Activated CD8-positive, alpha-beta T cell treated with anti-CD3 and anti-CD28 coated beads for 36 hours (primary cell): Measurements from ENCODE around the gene PRPF8. TPM values are rescaled to one million over a fixed set of nuclear protein-coding genes. Genes with fewer than 3 reads are reported as not detected.

Experiments
- ATAC-seq: fragments of 200-7000 bp; cut with Tn5 transposase; one replicate; pipeline ENCODE4 v1.10.0; 2021; ENCODE audit warnings: mild to moderate bottlenecking, moderate library complexity
- CTCF ChIA-PET: fragments of 350-600 bp; sonication (Branson Sonifier 250); formaldehyde crosslinking; loops from one replicate; lab custom pipeline; 2021; ENCODE audit warnings: antibody characterized with exemption; lab: Charles Lee
- POLR2A ChIA-PET: fragments of 350-600 bp; sonication (Branson Sonifier 250); formaldehyde crosslinking; loops from one replicate; lab custom pipeline; 2021; ENCODE audit warnings: antibody characterized with exemption; lab: Charles Lee
- DNase-seq: peaks from one replicate; pipeline ENCODE4 v3.0.0-alpha.2; 2020
- H3K27ac Mint-ChIP-seq: one replicate; pipeline ENCODE4 v1.8.0; 2021; ENCODE audit warnings: mild to moderate bottlenecking, mixed read lengths
- H3K27me3 Mint-ChIP-seq: one replicate; pipeline ENCODE4 v1.8.0; 2021; ENCODE audit warnings: mixed read lengths
- H3K36me3 Mint-ChIP-seq: one replicate; pipeline ENCODE4 v1.8.0; 2021; ENCODE audit warnings: low read depth, mixed read lengths
- H3K4me1 Mint-ChIP-seq: one replicate; pipeline ENCODE4 v1.8.0; 2021; ENCODE audit warnings: low read depth, mixed read lengths
- H3K4me3 Mint-ChIP-seq: one replicate; pipeline ENCODE4 v1.8.0; 2021; ENCODE audit warnings: mild to moderate bottlenecking, moderate library complexity, mixed read lengths
- H3K9me3 Mint-ChIP-seq: one replicate; pipeline ENCODE4 v1.8.0; 2021; ENCODE audit warnings: mixed read lengths
- intact Hi-C: fragments of 100-400 bp; cut with micrococcal nuclease; formaldehyde crosslinking; loops from one replicate; pipeline ENCODE4 v1.10.0; 2022
- total RNA-seq, 2 experiments: library from RNA; stranded (reverse); gene quantifications; one replicate each; pipeline ENCODE4 v1.2.3, GENCODE V29; 2021
- TF ChIP-seq, protein P1 (sequence below): fragments of 200-600 bp; IDR thresholded peaks from one replicate; pipeline ENCODE4 v1.8.0; 2022; ENCODE audit warnings: antibody characterized with exemption, mild to moderate bottlenecking

PRPF8 gene
- total RNA-seq, 2 experiments from 2014 or later, result 370 to 428 TPM

DNA sequence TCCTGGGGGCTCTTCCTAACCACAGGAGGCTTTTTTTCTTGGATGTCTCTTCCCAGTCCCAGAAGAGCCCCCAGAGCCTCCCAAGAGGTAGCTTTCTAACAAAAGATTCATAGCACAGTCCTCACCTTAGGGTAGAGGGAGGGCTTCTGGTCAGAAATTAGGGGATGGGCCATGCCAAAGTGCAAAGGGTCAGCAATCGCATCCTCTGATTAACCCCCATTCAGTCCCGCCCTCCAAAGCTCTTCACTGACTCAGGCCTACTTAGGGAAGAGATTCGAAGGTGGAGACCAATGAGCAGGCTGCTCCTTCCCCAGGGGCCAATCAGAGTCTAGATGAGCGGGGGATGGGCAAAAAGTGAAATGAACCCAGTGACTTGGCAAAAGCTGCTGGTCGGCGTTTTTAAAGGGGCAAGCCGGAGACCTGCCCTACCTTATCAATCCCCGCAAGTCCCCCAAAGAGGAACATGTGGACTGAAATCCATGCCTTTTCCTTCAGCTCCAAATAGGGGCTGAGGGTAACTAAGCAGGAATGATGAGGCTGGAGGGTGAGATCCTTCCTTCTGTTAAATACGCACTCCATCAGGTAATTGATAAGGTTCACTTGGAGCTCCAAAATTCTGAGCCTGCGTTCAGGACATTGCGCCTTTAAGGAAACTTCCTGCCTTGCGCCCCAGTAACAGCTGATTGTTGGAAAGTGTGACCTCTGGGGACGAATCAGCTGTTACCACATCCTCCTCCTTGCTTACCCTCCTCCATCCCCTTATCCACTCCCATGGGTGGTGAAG is 32.4 kb upstream of the PRPF8 start:
- POLR2A ChIA-PET, result interaction anchor here (1.0 to 2.2 kb wide), 12 partner anchors 7 to 323 kb away, joined by 3 to 17 read pairs (median 5); partner anchors contain the start of genes RILP, RPA1, SERPINF1 and SMYD4
- Mint-ChIP-seq H3K36me3 (peaks cover under 1% of the 10 kb centered on the region), H3K4me3 (peak overlapping the region; percentile 93), H3K27me3 (peaks cover 4% of the 10 kb centered on the region), H3K27ac (peak overlapping the region; percentile 97), H3K9me3 (no peaks in the 10 kb centered on the region), H3K4me1 (peaks cover 19% of the 10 kb centered on the region)
- TF ChIP-seq, protein P1, sequence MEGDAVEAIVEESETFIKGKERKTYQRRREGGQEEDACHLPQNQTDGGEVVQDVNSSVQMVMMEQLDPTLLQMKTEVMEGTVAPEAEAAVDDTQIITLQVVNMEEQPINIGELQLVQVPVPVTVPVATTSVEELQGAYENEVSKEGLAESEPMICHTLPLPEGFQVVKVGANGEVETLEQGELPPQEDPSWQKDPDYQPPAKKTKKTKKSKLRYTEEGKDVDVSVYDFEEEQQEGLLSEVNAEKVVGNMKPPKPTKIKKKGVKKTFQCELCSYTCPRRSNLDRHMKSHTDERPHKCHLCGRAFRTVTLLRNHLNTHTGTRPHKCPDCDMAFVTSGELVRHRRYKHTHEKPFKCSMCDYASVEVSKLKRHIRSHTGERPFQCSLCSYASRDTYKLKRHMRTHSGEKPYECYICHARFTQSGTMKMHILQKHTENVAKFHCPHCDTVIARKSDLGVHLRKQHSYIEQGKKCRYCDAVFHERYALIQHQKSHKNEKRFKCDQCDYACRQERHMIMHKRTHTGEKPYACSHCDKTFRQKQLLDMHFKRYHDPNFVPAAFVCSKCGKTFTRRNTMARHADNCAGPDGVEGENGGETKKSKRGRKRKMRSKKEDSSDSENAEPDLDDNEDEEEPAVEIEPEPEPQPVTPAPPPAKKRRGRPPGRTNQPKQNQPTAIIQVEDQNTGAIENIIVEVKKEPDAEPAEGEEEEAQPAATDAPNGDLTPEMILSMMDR, result no peak
- DNase-seq, result peak; percentile 93
- intact Hi-C loops, result loop anchor here (5.0 kb wide), 2 partner anchors 155 to 550 kb away; no protein-coding TSS in a partner anchor
- peak; percentile 63 for ATAC-seq
- CTCF ChIA-PET, result interaction anchor here (0.9 to 2.4 kb wide), 18 partner anchors 14 to 338 kb away, joined by 3 to 12 read pairs (median 4); partner anchors contain the start of genes HIC1, PRPF8, RILP and RPA1

DNA sequence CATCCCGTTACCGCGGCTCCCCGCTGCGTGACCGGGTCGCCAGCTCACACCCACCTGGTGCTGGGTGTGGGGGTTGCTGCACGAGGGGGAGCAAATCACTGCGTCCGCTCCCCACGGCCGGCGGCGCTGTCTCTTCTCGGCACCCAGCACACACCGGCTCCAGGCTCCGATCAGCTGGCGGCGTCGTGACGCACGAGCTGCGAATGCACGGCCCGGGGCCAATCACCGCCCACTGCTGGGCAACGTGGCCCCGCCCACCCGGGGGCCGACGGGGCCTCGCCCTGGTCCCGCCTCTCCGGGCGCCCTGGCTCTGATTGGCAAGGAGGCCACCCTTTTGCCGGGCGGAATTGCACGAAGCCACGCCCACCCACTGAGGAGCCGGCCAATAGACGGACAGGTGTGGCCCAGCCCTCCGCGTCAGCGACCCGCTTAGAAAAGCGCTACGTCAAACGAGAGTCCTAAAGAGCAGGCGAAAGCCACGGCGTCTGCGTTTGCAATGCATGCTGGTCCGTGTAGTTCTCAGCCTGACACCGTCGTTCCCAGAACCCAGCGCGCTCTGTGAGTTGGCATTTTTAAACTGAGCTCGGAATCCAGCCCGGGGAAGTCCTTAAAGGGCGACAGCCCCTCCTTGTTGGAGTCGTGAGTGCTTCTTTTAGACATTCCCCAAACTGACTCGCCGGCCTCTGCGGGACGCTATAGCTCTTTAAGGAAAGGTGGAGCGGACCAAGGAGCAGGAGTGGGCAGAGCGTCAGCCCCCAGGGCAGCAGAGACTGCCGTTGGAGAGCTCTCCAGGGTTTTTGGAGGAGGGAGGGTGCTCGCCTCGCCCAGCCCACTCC is 31.6 kb upstream of the PRPF8 start:
- ATAC-seq, result peak; percentile 89
- CTCF ChIA-PET, result interaction anchor here (0.9 to 2.4 kb wide), 16 partner anchors 14 to 339 kb away, joined by 3 to 12 read pairs (median 4); partner anchors contain the start of genes HIC1, RILP, RPA1 and SMYD4
- peaks cover 19% of the 10 kb centered on the region for H3K4me1 Mint-ChIP-seq
- TF ChIP-seq, protein P1, result no peak
- intact Hi-C loops, result loop anchor here (5.0 kb wide), 2 partner anchors 156 to 551 kb away; no protein-coding TSS in a partner anchor
- POLR2A ChIA-PET, result interaction anchor here (0.6 to 2.2 kb wide), 14 partner anchors 8 to 1928 kb away, joined by 3 to 17 read pairs (median 4); partner anchors contain the start of genes RILP, RPA1, SERPINF1 and SMYD4
- DNase-seq, result peak; percentile 100
- peak overlapping the region; percentile 93 for H3K4me3 Mint-ChIP-seq
- no peaks in the 10 kb centered on the region for H3K9me3 Mint-ChIP-seq
- peaks cover 3% of the 10 kb centered on the region for H3K36me3 Mint-ChIP-seq
- peaks cover 6% of the 10 kb centered on the region for H3K27me3 Mint-ChIP-seq
- peak overlapping the region; percentile 97 for H3K27ac Mint-ChIP-seq

DNA sequence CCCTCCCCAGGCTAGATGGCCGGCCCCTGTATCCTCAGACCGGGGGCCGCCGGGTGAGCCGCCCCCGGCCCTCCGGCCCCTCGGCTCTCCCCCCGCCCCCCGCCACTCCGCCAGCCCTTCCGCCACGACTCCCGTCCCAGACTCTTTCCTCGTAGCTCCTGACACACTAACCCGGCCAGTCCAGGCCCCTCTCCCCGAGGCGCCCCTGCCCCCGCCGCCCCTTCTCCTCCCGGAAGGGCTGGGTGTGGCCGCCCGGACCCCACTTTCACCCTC is 31.1 kb upstream of the PRPF8 start:
- TF ChIP-seq, protein P1, result no peak
- ChIA-PET POLR2A (interaction anchor here (0.9 to 2.2 kb wide), 2 partner anchors 9 to 113 kb away, joined by 4 to 5 read pairs; partner anchors contain the start of gene WDR81), CTCF (interaction anchor here (1.2 to 2.4 kb wide), 6 partner anchors 15 to 166 kb away, joined by 3 to 12 read pairs (median 7); partner anchors contain the start of genes RILP, RPA1 and SMYD4)
- H3K27me3 Mint-ChIP-seq, result peaks cover 11% of the 10 kb centered on the region
- H3K27ac Mint-ChIP-seq, result peak overlapping the region; percentile 57
- intact Hi-C loops, result loop anchor here (5.0 kb wide), 2 partner anchors 157 to 552 kb away; no protein-coding TSS in a partner anchor
- no peak for DNase-seq
- no peaks in the 10 kb centered on the region for H3K9me3 Mint-ChIP-seq
- peak overlapping the region; percentile 93 for H3K4me3 Mint-ChIP-seq
- peaks cover 22% of the 10 kb centered on the region for H3K4me1 Mint-ChIP-seq
- H3K36me3 Mint-ChIP-seq, result peaks cover 3% of the 10 kb centered on the region
- ATAC-seq, result no peak

DNA sequence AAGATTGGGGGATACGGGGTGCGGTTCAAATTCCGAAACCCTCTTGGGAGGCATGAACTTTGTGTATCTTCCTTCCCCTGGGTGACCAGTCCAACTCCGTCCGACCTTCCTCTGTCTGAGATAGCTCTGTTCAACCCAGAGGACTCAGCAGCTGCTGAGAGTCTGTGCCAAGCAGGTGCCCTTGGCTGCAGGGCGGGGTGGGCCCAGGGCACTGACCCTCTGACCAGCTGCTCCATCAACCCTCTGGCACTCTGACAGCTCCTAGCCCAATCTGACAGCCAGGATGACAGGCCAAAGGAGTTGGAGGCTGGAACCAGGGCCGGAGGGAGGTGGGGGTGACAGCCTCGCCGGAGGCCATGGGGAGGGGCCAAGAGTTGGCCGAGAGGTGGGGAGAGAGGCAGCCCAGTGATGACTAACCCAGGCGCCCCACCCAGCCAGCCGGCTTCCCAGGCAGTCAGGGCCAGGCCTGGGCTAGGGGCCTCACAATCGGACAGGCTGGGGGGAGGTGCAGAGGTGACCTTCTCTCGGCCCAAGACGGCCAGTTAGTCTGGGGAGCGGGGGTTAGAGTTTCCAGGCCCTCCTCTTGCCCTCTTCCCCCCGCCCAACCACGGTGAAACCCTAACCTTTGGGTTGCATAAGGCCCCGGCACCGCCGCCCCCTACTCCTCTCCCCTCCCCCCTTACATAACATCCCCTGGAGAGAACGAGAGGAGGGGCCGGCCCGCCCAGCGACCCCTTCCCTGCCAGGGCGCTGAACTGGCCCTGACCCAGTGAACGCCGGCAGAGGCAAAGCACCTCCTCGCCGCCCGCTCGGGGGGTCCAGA is 30.5 kb upstream of the PRPF8 start:
- Mint-ChIP-seq H3K27me3 (peaks cover 11% of the 10 kb centered on the region), H3K36me3 (peaks cover 3% of the 10 kb centered on the region), H3K9me3 (no peaks in the 10 kb centered on the region), H3K27ac (no peak overlapping the region), H3K4me3 (peak overlapping the region; percentile 58), H3K4me1 (peaks cover 25% of the 10 kb centered on the region)
- ATAC-seq (no peak), DNase-seq (peak; percentile 64)
- ChIA-PET POLR2A (interaction anchor here (0.9 to 2.2 kb wide), 2 partner anchors 9 to 114 kb away, joined by 4 to 5 read pairs; partner anchors contain the start of gene WDR81), CTCF (interaction anchor here (1.2 to 2.4 kb wide), 5 partner anchors 14 to 167 kb away, joined by 3 to 12 read pairs (median 6); partner anchors contain the start of genes RILP, RPA1 and SMYD4)
- TF ChIP-seq, protein P1, result no peak
- intact Hi-C loops, result loop anchor here (5.0 kb wide), 2 partner anchors 157 to 552 kb away; no protein-coding TSS in a partner anchor
